ENCODE results near the gene PIGU.

PIGU gene

DNA sequence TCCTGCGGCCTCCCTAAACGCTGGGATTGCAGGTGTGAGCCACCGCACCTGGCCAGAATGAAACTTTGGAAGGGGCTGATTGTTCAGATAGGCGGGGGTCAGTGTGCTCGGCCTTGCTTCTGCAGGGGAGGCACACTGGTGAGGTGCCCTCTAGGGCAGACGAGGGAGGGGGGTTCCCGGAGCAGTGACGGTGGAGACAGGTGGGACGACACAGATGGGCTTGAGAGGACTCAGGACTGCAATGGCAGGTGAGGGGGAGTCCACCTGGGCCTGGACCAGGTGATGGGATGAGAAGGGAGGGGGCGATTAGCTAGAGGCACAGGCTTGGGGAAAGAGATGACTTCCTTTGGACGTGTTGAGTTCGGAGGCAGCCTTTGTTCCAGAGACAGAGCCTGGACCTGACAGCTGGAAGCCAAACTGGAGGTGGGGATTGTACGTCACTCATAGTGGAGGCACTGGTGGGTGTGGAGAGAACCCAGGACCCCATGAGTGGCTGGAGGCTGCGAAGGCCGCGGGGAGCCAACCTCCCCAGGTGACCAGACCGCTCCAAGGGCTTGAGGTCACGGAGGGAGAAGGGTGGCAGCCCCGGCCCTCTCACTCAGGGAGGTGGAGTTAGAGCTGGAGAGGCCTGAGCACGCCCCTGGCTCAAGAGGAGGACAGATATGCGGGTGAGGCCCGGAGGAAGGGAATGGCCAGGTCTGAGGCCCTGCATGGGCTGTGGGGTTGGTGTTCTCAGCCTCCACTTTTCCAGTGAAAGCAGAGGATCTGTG lies 128.9 kb downstream of the PIGU start:
- no peak overlapping the region for H3K4me2 ChIP-seq (ENCODE audit: low read depth, low read length, poor library complexity, severe bottlenecking)
- H3F3A ChIP-seq (ENCODE audit: insufficient read depth), result no peaks in the 10 kb centered on the region
- TF ChIP-seq, protein P1, sequence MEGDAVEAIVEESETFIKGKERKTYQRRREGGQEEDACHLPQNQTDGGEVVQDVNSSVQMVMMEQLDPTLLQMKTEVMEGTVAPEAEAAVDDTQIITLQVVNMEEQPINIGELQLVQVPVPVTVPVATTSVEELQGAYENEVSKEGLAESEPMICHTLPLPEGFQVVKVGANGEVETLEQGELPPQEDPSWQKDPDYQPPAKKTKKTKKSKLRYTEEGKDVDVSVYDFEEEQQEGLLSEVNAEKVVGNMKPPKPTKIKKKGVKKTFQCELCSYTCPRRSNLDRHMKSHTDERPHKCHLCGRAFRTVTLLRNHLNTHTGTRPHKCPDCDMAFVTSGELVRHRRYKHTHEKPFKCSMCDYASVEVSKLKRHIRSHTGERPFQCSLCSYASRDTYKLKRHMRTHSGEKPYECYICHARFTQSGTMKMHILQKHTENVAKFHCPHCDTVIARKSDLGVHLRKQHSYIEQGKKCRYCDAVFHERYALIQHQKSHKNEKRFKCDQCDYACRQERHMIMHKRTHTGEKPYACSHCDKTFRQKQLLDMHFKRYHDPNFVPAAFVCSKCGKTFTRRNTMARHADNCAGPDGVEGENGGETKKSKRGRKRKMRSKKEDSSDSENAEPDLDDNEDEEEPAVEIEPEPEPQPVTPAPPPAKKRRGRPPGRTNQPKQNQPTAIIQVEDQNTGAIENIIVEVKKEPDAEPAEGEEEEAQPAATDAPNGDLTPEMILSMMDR (IDR thresholded peaks at IDR 0.05; ENCODE audit: insufficient read depth, low read length, poor library complexity, severe bottlenecking), result no peak
- no peak for TF ChIP-seq EZH2phosphoT487 (conservative IDR thresholded peaks at IDR 0.05; ENCODE audit: low read length)
- no peaks in the 10 kb centered on the region for H3K36me3 ChIP-seq (ENCODE audit: low read length)
- H3K27ac ChIP-seq (ENCODE audit: low read depth, low read length), result no peak overlapping the region
- H3K9me2 ChIP-seq (replicated peaks; ENCODE audit: insufficient read depth, low read length), result no peaks in the 10 kb centered on the region
- no peak overlapping the region for H3K4me3 ChIP-seq (ENCODE audit: insufficient read depth, low read length, poor library complexity, severe bottlenecking)
- H3K9ac ChIP-seq (ENCODE audit: low read length), result no peak overlapping the region
- H3K9me3 ChIP-seq (ENCODE audit: insufficient read depth, low read length), result no peaks in the 10 kb centered on the region
- H3K27me3 ChIP-seq (ENCODE audit: low read length), result no peaks in the 10 kb centered on the region
- no peak overlapping the region for H2AFZ ChIP-seq (ENCODE audit: low read depth, low read length, severe bottlenecking)
- H3K79me2 ChIP-seq (ENCODE audit: insufficient read depth, low read length), result no peaks in the 10 kb centered on the region
- H4K20me1 ChIP-seq (ENCODE audit: low read depth, low read length), result no peaks in the 10 kb centered on the region

DNA sequence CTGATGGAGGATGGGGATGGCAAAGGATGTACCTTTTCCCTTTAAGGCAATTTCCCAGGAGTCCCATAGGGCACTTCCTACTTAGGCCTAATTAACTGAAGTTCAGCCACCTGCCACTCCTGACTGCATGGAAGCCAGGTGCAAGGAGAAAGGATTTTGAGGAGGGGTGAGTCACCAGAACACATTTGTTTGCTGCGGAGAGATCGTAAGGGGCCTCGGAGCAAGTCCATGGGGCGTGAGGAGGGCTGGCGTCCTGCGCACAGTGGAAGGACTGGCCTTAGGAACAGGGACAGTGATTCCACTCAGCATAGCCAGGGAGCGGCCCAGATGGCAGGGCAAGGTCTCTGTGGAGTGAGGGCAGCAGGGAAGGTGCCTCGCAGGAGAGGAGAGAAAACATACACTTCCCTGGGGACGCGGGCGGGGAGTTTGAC lies 130.1 kb downstream of the PIGU start:
- Histone ChIP-seq H3F3A (ENCODE audit: insufficient read depth) (no peaks in the 10 kb centered on the region), H3K9me2 (replicated peaks; ENCODE audit: insufficient read depth, low read length) (no peaks in the 10 kb centered on the region), H3K79me2 (ENCODE audit: insufficient read depth, low read length) (no peaks in the 10 kb centered on the region), H3K4me2 (ENCODE audit: low read depth, low read length, poor library complexity, severe bottlenecking) (no peak overlapping the region), H2AFZ (ENCODE audit: low read depth, low read length, severe bottlenecking) (no peak overlapping the region), H3K9ac (ENCODE audit: low read length) (no peak overlapping the region), H4K20me1 (ENCODE audit: low read depth, low read length) (no peaks in the 10 kb centered on the region), H3K4me3 (ENCODE audit: insufficient read depth, low read length, poor library complexity, severe bottlenecking) (no peak overlapping the region), H3K27me3 (ENCODE audit: low read length) (no peaks in the 10 kb centered on the region), H3K27ac (ENCODE audit: low read depth, low read length) (no peak overlapping the region), H3K36me3 (ENCODE audit: low read length) (no peaks in the 10 kb centered on the region), H3K9me3 (ENCODE audit: insufficient read depth, low read length) (no peaks in the 10 kb centered on the region)
- TF ChIP-seq EZH2phosphoT487 (conservative IDR thresholded peaks at IDR 0.05; ENCODE audit: low read length), result no peak
- TF ChIP-seq, protein P1 (IDR thresholded peaks at IDR 0.05; ENCODE audit: insufficient read depth, low read length, poor library complexity, severe bottlenecking), result no peak

DNA sequence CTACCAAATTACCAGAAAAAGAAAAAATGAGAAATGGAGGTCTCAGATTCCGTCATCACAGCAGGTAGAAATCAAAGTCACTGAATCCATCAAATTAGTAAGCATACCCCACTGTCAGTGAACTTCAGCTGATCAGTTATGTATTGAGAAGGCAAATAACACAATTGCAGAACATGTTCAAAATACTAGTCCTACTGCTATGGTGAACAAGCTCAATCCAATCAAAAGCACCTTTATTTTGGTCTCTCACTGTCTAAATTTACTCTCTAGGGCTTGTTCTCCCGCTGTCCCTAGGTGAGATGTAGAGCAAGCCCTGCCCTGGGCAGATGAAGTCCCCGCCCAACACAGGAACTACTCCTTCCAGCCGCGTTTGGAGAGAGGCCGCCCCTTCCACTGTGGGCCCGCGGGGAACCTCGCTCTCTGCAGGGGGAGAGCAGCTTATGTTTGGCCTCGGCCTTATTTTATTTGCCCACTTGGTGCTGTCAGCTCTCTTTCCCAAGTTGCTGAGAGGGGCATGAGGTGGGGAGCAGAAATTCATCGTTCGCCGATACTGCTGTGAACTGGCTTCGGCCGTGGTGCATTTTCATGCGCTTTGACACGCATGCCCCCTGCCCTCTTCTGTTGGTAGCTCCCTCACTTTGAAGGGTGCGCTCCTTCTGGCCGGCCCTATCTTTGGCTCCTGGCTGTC lies 132.6 kb downstream of the PIGU start:
- Histone ChIP-seq H3K79me2 (ENCODE audit: insufficient read depth, low read length) (no peaks in the 10 kb centered on the region), H3K9me2 (replicated peaks; ENCODE audit: insufficient read depth, low read length) (no peaks in the 10 kb centered on the region), H3F3A (ENCODE audit: insufficient read depth) (no peaks in the 10 kb centered on the region), H3K4me3 (ENCODE audit: insufficient read depth, low read length, poor library complexity, severe bottlenecking) (no peak overlapping the region), H3K4me2 (ENCODE audit: low read depth, low read length, poor library complexity, severe bottlenecking) (no peak overlapping the region), H2AFZ (ENCODE audit: low read depth, low read length, severe bottlenecking) (no peak overlapping the region), H3K36me3 (ENCODE audit: low read length) (peaks cover 2% of the 10 kb centered on the region; the same call in 1 of the 2 replicates), H3K27ac (ENCODE audit: low read depth, low read length) (no peak overlapping the region), H3K9ac (ENCODE audit: low read length) (no peak overlapping the region), H3K27me3 (ENCODE audit: low read length) (no peaks in the 10 kb centered on the region), H4K20me1 (ENCODE audit: low read depth, low read length) (no peaks in the 10 kb centered on the region), H3K9me3 (ENCODE audit: insufficient read depth, low read length) (no peaks in the 10 kb centered on the region)
- no peak for TF ChIP-seq EZH2phosphoT487 (conservative IDR thresholded peaks at IDR 0.05; ENCODE audit: low read length)
- TF ChIP-seq, protein P1 (IDR thresholded peaks at IDR 0.05; ENCODE audit: insufficient read depth, low read length, poor library complexity, severe bottlenecking), result no peak
